ENCODE results near the gene TMEM156.

TMEM156 gene

DNA sequence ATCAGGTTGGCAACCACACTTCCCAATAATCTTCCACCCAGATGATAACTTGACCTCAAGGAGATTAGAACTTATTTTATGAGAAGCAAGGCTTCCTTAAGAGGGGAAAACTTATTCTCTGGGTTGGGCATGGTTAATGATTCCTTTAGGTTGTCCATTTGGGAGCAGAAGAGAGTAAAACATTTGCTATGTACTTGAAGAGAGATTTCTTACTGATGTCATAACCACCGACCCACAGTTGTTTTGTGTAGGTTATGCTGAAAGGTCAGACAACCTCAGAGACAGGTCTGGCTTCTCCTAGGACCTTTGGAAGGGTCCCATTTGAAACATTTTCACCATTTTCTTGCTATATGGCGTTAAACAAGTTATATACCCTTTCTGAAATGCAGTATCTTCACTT, 108.5 kb downstream of the TMEM156 start:
- DNase-seq (ENCODE audit: low spot score), result no peak

DNA sequence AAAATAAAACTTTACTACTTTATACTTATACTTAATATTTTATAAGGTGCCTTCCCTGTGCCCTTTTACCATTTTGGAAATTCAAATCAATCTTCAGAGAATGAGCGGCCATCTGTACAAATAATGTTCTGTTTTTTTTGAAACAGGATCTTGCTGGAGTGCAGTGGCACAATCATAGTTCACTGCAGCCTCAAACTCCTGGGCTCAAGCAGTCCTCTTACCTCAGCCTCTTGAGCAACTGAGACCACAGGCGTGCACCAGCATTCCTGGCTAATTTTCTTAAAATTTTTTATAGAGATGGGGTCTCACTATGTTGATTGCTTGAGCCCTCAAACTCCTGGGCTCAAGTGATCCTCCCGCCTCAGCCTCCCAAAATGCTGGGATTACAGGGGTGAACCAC, 111.1 kb downstream of the TMEM156 start:
- no peak for DNase-seq (ENCODE audit: low spot score)

DNA sequence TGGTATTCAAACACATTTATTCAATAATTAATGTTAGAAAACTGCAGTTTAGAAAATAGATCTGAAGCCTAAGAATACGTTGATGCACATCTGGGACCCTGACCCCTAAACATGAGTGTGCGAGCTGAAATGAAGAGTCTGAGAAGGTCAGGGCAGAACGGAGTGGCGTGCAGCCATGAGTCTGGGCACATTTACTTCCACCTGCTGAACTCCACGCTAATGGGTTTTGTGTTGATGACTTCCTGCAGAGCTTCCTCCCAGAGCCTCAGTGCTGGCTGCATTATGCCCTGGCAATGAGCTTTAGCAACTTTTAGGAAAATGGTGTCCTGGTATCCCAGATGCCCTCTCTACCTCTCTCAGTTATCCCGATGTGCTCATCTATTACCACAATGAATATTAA, 111.5 kb downstream of the TMEM156 start:
- DNase-seq (ENCODE audit: low spot score), result no peak

GRCh38 chr4:38920186-38920585, 112.0 kb downstream of the TMEM156 start:
- no peak for DNase-seq (ENCODE audit: low spot score)

DNA sequence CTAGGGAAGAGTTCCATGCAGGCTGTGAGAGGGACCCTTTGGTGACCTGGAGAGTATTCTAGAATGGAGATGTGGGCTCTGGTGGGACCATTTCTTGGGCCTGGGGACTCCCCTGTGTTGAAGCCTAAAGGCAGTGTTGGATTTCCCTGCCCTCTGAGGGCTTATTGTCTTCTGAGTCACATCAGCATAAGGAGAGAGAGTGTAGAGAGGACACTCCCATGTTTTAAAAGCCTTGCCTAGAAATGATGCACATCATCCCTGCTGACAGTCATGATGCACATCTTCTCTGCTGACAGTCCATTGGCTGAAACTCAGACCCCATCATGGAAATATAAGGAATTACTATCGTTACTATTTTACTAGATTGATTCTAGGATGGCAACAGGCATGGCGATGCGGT, 112.7 kb downstream of the TMEM156 start:
- DNase-seq (ENCODE audit: low spot score), result no peak

GRCh38 chr4:38917481-38918025, 114.7 kb downstream of the TMEM156 start:
- DNase-seq (ENCODE audit: low spot score), result no peak
